Tibial nerve (tissue), 4 donors: ENCODE measurements around the gene MYO1G. TPM values are rescaled to one million over a fixed set of nuclear protein-coding genes. Genes with fewer than 3 reads are reported as not detected.

Experiments
- DNase-seq, 2 donors: peaks; one replicate each; pipeline ENCODE4 v3.0.0-alpha.2; 2019; ENCODE audit warnings: low spot score in 2 of 2
- H3K27ac ChIP-seq, 4 donors: fragments of 200-600 bp; sonication (generic) in 3 of 4; one replicate each; pipeline ENCODE4 v1.5.1; 2017 to 2019; ENCODE audit warnings: mild to moderate bottlenecking in 1 of 4
- H3K27me3 ChIP-seq, 2 donors: fragments of 200-600 bp; sonication (generic) in 1 of 2; one replicate each; pipeline versions ENCODE4 v1.5.1 to v1.6.0; 2017 to 2019
- H3K36me3 ChIP-seq, 3 donors: fragments of 200-600 bp; sonication (generic); one replicate each; pipeline ENCODE4 v1.5.1; 2018 to 2019
- H3K4me1 ChIP-seq, 4 donors: fragments of 200-600 bp; sonication (generic) in 3 of 4; one replicate each; pipeline ENCODE4 v1.5.1; 2017 to 2019
- H3K4me3 ChIP-seq, 4 donors: fragments of 200-600 bp; sonication (generic) in 3 of 4; one replicate each; pipeline ENCODE4 v1.5.1; 2017 to 2019; ENCODE audit warnings: mild to moderate bottlenecking in 1 of 4, moderate library complexity in 1 of 4
- H3K9me3 ChIP-seq, 4 donors: fragments of 200-600 bp; sonication (generic) in 3 of 4; one replicate each; pipeline ENCODE4 v1.5.1; 2017 to 2019
- EP300 ChIP-seq, 2 donors: sonication (generic); formaldehyde crosslinking; IDR thresholded peaks; one replicate each; pipeline ENCODE4 v1.6.1; 2017; ENCODE audit warnings: antibody characterized with exemption in 2 of 2, mild to moderate bottlenecking in 1 of 2
- POLR2A ChIP-seq, 2 donors: fragments of 450-650 bp; IDR thresholded peaks; one replicate each; pipeline ENCODE4 v1.6.1; 2017; ENCODE audit warnings: antibody characterized with exemption in 2 of 2, mild to moderate bottlenecking in 2 of 2, moderate library complexity in 2 of 2
- WGBS, 2 donors: methylation state at CpG; one replicate each; pipeline ENCODE4 v1.1.5; 2018; 5-methylcytosine and 5-hydroxymethylcytosine counted together
- total RNA-seq, 4 donors: library from RNA; depleted of rRNA; stranded (reverse); fragments of >200 nt; gene quantifications; one replicate each; pipeline ENCODE4 v1.1.0, GENCODE V29; 2016
- TF ChIP-seq, protein P1 (sequence below), 5 experiments: fragments of 200-600 bp in 3 of 5; fragments of 450-650 bp in 2 of 5; sonication (generic) in 3 of 5; IDR thresholded peaks; one replicate each; pipeline ENCODE4 v1.5.1; 2016 to 2019; ENCODE audit warnings: antibody characterized with exemption in 5 of 5, mild to moderate bottlenecking in 3 of 5, moderate library complexity in 2 of 5

The MYO1G gene
- total RNA-seq, 4 donors from 2014 or later = 0.84 to 10.5 (median 3.3) TPM

DNA sequence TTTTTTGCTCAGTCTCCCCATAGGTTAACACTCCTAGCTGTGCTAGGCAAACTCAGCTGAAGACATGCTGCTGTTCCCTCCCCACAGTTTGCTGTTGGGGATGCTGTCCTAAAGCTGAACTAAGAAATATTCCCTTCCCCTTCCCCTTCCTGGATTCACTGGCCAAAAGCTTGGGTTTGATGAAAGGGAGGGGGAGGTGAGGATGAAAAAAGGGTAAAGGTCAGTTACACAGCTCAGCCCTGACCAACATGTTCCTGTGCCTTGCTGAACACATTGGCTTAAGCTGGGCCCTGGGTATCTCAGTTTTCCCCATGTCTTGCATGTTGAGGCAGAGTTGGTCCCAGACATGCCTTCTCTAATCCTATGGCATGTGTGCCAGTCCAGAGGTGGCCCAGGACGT lies 36.5 kb upstream of the MYO1G start:
- Histone ChIP-seq H3K9me3 (no peaks in the 10 kb centered on the region), H3K4me3 (no peak overlapping the region), H3K27ac (no peak overlapping the region), H3K4me1 (peaks cover 0 to 15% (median 0%) of the 10 kb centered on the region in 4 donors), H3K27me3 (no peaks in the 10 kb centered on the region), H3K36me3 (peaks cover 0 to 7% (median 0%) of the 10 kb centered on the region in 3 donors)
- TF ChIP-seq POLR2A (IDR thresholded peaks at IDR 0.05) (no peak), EP300 (IDR thresholded peaks at IDR 0.05) (no peak)
- TF ChIP-seq, protein P1, sequence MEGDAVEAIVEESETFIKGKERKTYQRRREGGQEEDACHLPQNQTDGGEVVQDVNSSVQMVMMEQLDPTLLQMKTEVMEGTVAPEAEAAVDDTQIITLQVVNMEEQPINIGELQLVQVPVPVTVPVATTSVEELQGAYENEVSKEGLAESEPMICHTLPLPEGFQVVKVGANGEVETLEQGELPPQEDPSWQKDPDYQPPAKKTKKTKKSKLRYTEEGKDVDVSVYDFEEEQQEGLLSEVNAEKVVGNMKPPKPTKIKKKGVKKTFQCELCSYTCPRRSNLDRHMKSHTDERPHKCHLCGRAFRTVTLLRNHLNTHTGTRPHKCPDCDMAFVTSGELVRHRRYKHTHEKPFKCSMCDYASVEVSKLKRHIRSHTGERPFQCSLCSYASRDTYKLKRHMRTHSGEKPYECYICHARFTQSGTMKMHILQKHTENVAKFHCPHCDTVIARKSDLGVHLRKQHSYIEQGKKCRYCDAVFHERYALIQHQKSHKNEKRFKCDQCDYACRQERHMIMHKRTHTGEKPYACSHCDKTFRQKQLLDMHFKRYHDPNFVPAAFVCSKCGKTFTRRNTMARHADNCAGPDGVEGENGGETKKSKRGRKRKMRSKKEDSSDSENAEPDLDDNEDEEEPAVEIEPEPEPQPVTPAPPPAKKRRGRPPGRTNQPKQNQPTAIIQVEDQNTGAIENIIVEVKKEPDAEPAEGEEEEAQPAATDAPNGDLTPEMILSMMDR (IDR thresholded peaks at IDR 0.05) = no peak
- DNase-seq = no peak
- 82 to 90% methylated on average over 1 of the region's 1 CpG for WGBS, 2 donors

DNA sequence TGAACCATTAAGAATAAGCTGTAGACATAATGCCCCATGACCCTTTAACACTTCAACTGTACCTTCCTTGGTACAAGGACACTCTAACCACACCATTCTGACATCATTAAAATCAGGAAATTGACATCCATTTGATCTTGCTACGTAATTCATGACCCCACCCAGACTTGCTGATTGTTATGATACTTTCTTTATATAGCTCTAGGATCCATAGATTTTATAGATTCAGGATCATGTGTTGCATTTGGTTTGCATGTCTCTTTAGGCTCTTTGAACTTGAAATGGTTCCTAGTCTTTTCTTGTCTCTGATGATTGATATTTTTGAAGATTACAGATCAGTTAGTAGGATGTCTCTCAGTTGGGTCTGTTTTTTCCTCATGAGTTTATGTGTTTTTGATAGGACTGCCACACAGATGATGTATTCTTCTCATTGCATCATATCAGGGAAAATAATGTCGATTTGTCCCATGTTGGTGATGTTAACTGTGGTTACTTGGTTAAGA lies 34.7 kb upstream of the MYO1G start:
- 79 to 80% methylated on average over 2 of the region's 2 CpGs for WGBS, 2 donors
- no peak for DNase-seq
- TF ChIP-seq, protein P1 (IDR thresholded peaks at IDR 0.05) = no peak
- TF ChIP-seq POLR2A (IDR thresholded peaks at IDR 0.05) = no peak
- TF ChIP-seq EP300 (IDR thresholded peaks at IDR 0.05) = no peak

DNA sequence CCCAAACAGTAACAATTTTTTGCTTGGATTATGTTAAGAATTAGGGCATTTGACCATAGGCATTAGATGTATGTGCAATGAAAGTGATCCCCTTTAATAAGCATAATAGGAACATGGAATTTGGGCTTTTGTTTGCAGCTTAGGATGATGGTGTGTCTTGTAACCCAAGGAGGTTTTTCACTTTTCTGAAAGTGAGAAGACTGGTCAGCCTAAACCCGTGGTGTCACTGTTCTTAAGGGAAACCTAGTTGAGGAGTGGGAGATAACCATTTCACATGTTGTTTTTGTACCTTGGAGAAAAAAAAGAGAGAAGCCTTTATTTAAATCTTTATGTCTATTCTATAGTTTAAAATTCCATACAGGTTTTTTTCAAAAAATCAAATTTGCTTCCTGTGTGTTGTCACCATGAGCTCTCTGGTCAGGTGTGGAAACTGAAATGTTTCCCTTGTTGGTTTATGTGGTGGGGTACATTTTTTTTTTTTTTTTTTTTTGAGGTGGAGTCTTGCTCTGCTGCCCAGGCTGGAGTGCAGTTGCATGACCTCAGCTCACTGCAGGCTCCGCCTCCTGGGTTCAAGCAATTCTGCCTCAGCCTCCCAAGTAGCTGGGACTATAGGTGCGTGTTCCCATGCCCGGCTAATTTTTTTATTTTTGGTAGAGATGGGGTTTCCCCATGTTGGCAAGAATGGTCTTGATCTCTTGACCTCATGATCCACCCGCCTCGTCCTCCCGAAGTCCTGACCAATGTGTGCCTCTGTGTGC lies 28.9 kb upstream of the MYO1G start:
- no peak for DNase-seq
- no peaks in the 10 kb centered on the region for H3K27me3 ChIP-seq
- TF ChIP-seq, protein P1 (IDR thresholded peaks at IDR 0.05) = no peak
- TF ChIP-seq EP300 (IDR thresholded peaks at IDR 0.05) = no peak
- TF ChIP-seq POLR2A (IDR thresholded peaks at IDR 0.05) = no peak
- no peaks in the 10 kb centered on the region for H3K36me3 ChIP-seq
- 88 to 94% methylated on average over 7 of the region's 7 CpGs for WGBS, 2 donors
- peaks cover 0 to 20% (median 6%) of the 10 kb centered on the region in 4 donors for H3K4me1 ChIP-seq
- H3K4me3 ChIP-seq = no peak overlapping the region
- H3K9me3 ChIP-seq = no peaks in the 10 kb centered on the region
- H3K27ac ChIP-seq = peak overlapping the region in 2 of 4 donors; percentile 61 to 63

More for the DNA sequence above, 34.7 kb upstream of the MYO1G start:
- no peak overlapping the region for H3K27ac ChIP-seq
- H3K9me3 ChIP-seq = no peaks in the 10 kb centered on the region
- H3K36me3 ChIP-seq = peaks cover 0 to 7% (median 0%) of the 10 kb centered on the region in 3 donors
- H3K4me1 ChIP-seq = peaks cover 0 to 8% (median 0%) of the 10 kb centered on the region in 4 donors
- H3K4me3 ChIP-seq = no peak overlapping the region
- no peaks in the 10 kb centered on the region for H3K27me3 ChIP-seq

DNA sequence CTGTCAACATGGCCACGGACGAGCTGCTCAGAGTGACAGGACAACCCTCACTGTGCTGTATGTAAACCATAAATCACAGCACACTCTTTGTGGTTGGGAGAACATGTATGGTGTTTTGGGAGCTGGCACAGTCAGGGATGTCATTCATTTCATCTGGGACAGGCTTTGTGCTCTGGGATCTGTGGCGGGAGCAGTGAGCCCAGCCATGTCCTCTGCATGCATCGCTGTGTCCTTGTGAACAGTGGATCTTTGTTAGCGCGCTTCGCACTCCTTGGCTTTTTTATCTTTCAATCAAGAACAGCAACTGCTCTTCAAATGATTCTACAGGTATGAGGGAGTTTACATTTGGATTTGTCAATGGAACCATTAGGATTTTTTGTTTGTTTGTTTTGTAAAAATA lies 28.3 kb upstream of the MYO1G start:
- DNase-seq = no peak
- H3K27ac ChIP-seq = peak overlapping the region in 2 of 4 donors; percentile 61 to 63
- TF ChIP-seq, protein P1 (IDR thresholded peaks at IDR 0.05) = no peak
- TF ChIP-seq EP300 (IDR thresholded peaks at IDR 0.05) (no peak), POLR2A (IDR thresholded peaks at IDR 0.05) (no peak)
- H3K36me3 ChIP-seq = no peaks in the 10 kb centered on the region
- no peak overlapping the region for H3K4me3 ChIP-seq
- H3K9me3 ChIP-seq = no peaks in the 10 kb centered on the region
- H3K27me3 ChIP-seq = no peaks in the 10 kb centered on the region
- H3K4me1 ChIP-seq = peaks cover 0 to 27% (median 6%) of the 10 kb centered on the region in 4 donors
- 57 to 59% methylated on average over 7 of the region's 7 CpGs for WGBS, 2 donors

DNA sequence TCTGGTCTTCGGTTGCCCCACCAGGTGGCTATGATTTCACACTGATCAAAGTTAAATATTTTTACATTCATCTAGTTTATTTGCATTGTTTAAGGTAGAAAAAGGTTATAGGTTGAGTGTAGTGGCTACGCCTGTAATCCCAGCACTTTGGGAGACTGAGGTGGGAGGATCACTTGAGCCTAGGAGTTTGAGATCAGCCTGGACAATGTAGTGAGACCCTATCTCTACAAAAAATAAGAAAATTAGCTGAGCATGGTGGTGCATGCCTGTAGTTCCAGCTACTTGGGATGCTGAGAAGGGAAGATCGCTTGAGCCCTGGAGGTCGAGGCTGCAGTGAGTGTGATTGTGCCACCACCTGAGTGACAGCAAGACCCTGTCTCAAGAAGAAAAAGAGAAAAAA lies 25.0 kb upstream of the MYO1G start:
- peaks cover 0 to 43% (median 20%) of the 10 kb centered on the region in 4 donors for H3K4me1 ChIP-seq
- H3K27me3 ChIP-seq = no peaks in the 10 kb centered on the region
- TF ChIP-seq POLR2A (IDR thresholded peaks at IDR 0.05) (no peak), EP300 (IDR thresholded peaks at IDR 0.05) (no peak)
- TF ChIP-seq, protein P1 (IDR thresholded peaks at IDR 0.05) = no peak
- H3K27ac ChIP-seq = no peak overlapping the region
- no peaks in the 10 kb centered on the region for H3K9me3 ChIP-seq
- no peak overlapping the region for H3K4me3 ChIP-seq
- no peaks in the 10 kb centered on the region for H3K36me3 ChIP-seq
- no peak for DNase-seq
- 96 to 97% methylated on average over 4 of the region's 4 CpGs for whole genome bisulfite sequencing, 2 donors
